B cell (primary cell): ENCODE measurements around the gene SIGLEC10.

Source experiments
- CTCF ChIP-seq: fragments of 200-600 bp; IDR thresholded peaks from one replicate; pipeline ENCODE4 v1.8.0; 2022; ENCODE audit warnings: antibody characterized with exemption, mild to moderate bottlenecking
- EZH2 ChIP-seq: IDR thresholded peaks from 2 replicates; pipeline ENCODE4 v1.6.1; 2012; ENCODE audit warnings: borderline replicate concordance, low read depth, mild to moderate bottlenecking, moderate library complexity, low read length; ENCODE audit not compliant: insufficient read depth, poor library complexity, severe bottlenecking

- TF ChIP-seq CTCF: no peak
- no peak for TF ChIP-seq EZH2
These were observed 40.0 kb downstream of the SIGLEC10 start for GRCh38 chr19:51377422-51377821.
